COLO668 (cell line): ENCODE data around the gene ADNP.
A peak's percentile ranks its signal among the peaks of the same experiment; 100 is the strongest.

Experiments used
- DNase-seq: peaks from one replicate; lab custom pipeline; 2025; ENCODE audit not compliant: unreplicated experiment; lab: John Stamatoyannopoulos, UW

ADNP gene

DNA sequence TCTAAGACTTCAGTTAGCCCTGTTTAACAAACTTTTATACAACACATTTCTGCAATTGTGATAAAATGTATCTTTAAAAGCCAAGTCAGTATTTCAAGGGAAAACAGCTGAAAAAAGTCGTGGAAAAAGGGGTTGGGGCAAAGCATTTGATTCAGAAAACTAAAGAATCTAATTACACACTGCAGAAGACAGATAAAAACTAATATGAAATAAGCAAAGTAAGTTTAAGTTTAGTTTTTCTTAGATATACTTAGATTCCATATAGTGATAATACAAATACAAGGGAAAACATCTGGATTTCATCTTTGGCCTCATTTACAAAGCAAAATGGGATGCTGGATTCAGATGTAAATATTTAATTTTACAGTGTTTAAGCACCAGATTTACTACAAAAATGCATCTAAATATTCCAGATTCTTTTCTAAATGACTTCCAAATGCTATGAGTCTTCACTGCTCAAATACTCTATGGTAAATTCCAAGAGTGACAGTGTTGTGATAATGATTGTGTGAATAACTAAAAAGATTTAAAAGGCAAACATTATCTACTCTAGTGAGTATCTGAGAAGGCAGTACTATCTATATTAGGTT lies 1.5 kb upstream of the ADNP start:
- DNase-seq: no peak

DNA sequence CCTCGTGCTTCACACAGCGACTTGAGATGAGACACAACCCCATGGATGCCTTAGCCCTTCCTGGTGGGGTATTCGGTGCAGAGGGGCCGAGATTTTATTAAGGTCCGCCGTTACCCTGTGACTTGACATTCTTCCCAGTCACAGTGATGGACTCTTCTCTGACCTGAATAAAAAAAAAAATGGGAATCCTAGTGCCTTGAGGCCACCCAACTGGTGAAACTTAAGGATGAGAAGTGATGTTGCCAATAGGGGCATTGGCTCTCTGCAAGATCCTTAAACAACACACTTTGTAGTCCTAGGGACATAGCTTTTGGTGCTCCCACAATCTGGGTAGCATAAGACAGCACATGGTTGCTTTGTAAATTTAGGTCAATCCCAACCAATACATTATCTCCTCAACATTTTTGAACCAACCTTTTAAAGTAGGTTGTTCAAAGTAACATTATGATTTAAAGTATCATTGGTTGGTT lies 814 bp upstream of the ADNP start:
- DNase-seq: peak; percentile 10

DNA sequence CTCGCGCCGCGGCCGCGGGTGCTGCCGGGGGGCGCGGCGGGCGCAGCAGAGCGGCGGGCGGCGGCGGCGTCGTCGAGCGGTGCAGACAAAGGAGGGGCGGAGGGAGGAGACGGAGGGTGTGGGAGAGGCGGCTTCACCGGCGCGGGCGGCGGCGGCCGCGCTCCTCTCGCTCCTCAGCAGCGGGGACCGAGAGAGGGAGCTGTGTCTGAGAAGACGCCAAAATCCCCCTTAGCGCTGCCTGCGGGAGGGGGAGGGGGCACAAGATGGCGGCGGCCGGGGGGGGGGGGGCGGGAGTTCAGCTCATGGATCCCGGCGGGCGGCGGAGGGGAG lies 296 bp downstream of the ADNP start:
- no peak for DNase-seq

DNA sequence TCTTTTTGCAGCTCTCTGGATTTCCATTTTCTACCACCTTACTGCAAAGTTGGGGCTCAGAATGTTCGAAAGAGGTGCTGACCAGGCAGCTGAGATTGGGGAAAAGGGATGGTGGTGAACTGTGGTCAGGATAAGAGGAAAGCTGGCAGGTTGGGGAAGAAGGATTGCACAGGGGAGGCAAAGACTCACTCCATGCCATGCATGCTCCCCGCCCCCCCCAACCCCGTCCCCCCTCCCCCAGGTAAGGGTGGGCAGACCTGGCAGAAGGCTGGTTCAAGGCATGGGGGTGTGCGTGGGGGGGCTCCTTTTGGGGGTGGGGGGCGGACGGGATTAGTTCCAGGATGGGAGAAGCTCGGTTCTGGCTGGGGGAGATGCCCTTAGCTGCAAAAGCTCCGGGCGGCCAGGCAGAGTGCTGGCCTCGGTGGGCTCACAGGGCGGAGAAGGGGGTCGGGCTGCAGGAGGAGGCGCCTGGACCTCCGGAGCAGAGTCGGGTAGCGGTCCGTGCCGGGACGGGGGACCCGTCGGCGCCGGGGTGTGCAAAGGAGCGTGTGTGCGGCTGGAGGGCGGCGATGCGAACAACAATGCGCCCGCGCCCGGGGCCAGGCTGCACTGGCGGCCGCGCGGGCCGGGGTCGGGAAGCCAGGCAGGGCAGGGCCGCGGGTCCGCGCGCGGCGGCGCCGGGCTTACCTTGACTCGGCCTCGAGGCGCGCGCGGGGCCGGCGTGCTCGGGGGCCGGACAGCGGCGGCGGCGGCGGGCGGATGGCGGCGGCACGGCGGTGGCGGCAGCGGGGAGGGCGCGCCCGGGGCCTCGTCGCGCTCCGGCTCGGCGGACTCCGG lies 880 bp downstream of the ADNP start:
- peak; percentile 69 for DNase-seq

DNA sequence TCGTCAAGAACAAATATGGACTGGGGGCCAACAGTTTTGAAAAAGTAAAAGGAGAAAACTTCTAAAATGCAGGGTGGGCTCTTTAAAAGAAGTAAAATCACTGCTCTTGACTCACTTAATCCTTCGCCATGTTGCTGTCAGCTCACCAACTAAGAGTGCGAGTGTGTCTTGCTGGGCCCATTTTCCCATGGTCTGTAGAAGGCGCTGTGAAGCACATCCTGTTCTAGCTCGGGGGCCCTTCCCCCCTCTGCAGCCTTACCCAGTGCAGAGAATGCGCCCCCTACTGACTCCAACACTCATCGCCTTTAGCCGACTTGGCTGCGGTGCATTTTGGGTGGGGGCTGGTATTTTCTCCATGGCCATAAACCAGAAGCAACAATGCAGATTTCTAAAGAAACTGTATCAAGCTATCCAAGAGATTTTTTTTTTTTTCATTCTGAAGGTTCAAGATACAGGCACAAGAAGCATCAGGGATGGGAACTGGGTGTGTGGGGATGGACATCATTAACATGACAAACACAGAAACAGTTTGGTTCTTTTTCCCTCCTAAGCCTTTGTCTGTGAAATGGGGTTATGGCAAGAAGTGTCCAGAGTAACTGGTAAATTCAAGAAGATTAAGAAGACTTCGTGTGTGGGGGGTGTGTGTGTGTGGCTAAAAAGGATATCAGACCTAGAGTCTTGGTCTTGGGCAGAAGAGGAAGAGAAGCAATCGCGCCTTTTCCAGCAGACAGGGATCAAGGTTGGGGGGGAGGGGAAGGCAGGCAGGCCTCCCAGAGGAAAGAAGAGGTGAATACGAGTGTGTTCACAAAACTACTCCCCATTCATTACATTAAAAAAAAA lies 1.7 kb downstream of the ADNP start:
- DNase-seq: peak; percentile 89

DNA sequence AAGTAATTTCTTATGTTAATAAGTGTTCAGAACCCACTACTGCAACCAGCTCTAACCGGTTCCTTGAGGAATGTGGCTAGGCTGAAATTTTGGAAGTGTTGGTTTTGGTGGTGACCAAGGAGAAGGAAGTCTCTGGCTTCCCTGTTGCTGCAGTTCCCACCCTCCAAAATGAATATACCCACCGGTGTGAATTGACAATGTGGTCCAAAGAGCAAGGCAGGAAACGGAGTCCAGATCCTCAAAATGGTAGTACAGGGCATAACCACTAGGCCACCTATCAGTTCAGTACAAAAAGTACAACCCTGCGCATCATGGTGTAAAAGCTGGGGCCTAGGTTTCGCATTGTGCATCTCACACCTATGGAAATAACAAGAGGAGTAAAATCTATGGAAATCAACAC lies 2.8 kb downstream of the ADNP start:
- DNase-seq: no peak

DNA sequence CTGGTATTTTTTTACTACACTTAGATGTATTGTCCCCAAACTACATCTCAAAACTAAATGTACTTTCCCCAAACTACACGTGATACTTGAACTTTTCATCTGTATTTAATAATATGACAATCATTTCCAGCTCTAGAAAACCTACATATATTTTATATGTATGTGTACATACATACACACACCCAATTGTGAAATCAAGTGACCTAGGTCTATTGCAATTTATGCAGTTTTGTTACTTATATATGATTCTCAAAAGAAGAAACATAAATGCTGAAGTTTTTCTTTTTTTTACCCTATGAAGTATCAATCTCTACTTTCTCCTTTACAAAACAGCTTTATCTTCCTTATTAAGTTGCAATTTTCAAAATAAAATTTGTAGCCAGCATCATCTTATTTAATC lies 4.7 kb downstream of the ADNP start:
- no peak for DNase-seq

DNA sequence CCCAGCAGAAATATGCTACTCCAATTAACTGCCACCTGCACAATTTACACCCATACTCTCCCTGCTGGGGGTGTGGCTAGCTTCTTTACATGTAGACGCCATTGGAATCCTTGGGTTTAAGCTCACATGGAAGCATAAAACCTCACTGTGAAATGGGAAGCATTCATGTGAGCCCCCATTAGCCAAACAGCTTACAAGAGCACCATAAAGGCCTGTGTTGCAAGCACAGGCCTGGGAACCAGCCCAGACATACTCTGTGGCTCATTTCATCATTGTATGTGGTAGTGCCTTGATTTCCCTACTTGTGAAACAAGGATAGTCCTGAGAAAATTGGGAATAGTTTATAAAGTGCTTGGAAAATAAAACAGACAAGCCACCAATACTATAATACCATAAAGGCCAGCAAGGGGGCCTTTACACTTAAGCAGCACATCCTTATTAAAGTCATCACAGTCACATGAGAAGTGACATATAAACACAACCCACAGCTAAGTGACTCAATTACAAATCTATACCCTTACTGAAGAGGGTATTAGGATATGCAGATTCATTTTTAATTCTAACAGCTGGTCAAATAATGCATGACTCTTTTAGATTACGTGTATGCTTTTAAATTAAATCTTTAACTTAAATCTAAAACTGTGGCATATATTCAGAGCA lies 6.8 kb downstream of the ADNP start:
- no peak for DNase-seq

DNA sequence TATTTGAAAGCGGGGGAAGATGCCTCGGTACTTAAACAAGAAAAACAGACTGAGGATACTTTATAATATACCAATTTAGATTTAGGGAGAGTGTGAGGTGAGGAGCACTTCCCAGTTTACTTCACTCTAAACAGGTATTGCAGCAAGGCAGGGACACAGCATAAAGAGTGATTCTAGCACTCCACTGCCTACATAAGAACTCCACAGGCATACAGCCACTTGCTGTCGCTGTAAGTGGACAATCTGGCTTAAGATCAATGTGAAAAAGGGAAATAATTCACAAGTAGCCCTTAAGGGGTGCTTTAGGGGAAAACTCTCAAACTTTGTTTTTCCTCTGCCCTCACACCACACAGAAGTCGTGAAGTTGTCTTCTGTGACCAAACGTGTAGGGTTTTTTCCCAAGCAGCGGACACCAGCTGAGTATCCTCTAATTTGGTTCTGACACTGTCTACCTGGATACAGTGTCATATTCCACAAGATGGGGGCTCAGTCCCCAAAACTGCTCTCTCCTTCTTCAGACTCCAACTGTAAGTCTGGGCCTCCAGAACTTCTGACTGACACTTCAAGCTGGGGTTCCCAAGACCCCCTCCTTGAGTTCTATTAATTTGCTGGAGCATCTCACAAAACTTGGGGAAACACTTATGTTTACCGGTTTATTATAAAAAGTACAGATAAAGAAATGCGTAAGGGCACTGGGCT lies 9.3 kb downstream of the ADNP start:
- no peak for DNase-seq

DNA sequence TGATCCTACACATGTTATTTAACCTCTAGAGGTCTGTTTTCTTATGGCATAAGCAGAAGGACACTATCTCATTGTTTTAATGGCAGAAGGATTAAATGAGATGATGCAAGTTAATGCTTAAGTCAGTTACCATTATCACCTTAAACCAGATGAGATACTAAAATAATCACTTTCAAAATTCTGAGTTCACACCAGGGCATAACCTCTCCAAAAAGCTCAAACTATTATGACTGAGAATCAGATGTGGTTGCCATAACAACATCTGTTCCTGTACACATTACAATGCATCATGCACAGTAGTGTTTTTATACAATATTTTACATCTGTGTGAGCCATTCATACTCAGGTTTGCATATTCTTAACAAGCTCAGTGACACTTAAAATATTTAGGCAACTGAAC lies 10.2 kb downstream of the ADNP start:
- DNase-seq: no peak

DNA sequence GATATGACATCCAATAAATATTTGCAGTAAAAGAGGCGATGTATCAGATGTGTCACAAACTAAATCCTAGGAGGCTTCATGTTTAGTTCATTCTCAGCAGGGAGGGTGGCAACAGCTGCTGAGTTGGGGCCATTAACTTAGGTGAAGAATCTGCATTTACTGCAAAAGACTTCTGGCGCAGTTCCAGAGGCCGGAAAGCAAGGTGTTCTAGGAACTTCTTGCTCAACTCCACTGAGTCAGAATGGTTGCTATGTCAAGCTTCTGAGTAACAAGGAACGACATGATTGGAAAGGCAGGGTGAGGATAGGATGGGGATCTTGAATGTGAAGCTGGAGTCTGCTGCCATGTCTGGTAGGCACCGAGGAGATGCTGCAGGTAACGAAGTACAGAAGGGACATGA lies 11.7 kb downstream of the ADNP start:
- no peak for DNase-seq

DNA sequence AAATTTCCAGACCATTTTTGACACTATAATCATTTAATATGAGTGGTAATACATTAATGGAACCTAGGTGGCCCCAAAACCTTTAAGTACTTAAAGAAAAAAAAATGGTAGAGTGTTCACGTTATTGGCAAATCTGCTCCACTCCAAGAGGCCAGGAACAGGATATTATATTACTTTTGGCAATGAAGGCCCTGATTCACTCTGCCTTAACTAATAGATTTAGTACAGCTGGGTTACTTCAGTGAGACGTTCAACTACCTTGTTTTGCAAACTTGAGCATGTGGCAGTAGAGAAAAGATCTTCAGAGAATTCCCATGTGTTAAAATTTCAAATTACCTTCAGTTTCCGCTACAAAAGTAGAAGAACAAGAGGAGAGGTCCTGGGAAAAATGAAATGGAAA lies 12.8 kb downstream of the ADNP start:
- no peak for DNase-seq

DNA sequence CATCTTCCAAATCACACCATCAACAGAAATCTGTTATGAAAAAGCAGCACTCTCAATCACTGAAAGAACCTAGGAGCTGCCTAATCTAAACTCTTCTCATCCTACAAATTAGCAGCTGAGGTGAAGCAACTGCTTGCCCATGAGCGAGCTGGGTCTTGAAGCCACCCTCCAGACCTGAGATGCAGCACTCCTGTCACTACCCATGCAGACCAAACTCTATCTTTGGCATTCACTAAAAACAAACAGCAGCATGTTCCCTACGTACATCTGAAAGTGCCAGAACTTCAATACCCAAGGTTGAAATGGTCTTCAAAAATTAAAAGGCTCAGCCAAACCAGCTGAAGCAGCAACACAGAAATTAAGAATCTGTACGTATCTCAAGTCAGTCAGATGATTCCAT lies 14.3 kb downstream of the ADNP start:
- DNase-seq: no peak

DNA sequence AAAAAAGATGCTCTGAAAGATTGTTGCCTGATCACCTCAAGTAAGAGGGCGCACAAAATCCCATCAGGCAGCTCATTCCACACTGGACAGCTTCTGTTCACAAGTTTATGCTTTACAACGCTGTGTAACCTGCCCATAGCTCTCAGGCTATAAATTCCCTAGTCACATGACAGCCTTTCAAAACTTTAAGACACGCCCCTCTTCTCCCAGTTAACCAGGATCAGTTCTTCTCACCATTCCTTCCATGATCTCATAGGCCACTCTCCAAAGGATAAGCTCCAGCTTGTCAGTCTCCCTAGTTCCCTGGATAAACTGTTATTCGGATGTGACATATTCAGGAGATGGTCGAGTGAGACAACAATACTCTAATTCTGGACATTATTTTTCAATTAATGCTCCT lies 15.0 kb downstream of the ADNP start:
- no peak for DNase-seq

DNA sequence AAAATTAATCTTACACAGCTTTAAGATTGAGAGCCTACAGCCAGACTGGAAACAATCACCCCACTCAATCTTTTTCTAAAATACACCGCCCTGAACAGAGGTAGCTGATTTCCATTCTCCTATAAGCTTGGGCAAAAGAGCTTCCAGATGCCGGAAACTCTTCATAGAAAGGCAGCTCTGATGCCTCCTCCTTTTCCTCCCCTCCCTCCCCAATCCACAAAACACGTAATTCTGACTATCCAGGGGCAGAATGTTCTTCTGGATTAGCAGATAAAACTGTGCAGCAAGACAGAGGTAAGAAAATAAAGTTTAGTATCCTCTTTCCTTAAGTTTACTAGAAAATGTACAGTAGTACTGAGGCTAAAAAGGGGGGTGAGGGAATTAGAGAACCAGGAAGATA lies 15.8 kb downstream of the ADNP start:
- no peak for DNase-seq

DNA sequence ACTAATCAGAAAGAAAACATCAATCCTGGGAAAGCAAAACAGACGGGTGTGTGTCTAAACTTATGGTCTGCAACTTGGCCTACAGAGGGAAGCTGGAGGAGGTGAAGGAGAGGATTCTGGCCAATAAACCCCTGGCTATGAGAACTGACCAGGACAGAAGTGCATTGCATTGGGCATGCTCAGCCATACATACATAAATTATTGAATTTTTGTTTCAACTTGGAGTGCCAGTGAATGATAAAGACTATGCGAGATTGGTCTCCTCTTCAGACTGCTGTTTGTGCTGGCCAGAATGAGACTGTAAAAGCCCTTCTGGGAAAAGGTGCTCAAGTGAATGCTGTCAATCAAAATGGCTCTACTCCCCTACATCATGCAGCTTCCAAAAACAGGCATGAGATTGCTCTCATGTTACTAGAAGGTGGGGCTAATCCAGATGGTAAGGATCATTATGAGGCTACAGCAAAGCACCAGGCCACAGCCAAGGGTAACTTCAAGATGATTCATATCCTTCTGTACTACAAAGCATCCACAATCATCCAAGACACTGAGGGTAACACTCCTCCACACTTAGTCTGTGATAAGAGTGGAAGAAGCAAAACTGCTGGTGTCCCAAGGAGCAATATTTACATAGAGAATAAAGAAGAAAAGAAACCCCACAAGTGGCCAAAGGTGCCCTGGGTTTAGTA lies 17.4 kb downstream of the ADNP start:
- DNase-seq: no peak

DNA sequence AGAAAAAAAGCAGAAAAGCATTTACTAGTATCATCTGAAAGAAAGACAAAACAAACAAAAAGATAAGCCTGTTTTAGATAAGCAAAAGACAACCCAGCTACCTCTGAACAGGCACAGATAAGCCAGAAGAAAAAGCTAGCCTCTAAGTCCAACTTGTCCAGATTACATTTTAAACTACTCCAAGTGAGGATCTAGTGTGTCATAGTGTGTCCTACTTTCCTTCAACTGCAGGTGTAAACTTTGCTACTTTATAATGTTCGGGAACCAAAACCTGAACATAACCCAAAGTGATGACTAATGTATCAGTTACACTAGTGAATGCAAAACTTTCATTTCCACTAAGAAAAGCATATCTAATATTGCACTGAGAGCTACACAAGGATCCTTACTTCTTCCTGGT lies 19.5 kb downstream of the ADNP start:
- no peak for DNase-seq

DNA sequence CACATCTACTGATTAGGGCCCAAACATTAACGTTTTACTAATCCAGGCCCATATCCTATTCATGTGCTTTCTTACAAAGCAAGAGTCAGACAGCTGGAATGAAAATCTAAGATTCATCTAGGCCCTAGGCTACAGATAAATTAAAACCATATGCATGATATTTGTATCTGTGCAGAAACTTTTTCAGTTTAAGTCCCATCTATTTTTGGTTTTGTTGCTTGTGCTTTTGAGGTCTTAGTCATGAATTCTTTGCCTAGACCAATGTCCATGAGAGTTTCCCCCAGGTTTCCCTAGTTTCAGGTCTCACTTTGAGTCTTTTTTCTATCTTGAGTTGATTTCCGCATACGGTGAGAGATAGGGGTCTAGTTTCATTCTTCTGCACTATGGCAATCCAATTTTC lies 20.2 kb downstream of the ADNP start:
- no peak for DNase-seq

DNA sequence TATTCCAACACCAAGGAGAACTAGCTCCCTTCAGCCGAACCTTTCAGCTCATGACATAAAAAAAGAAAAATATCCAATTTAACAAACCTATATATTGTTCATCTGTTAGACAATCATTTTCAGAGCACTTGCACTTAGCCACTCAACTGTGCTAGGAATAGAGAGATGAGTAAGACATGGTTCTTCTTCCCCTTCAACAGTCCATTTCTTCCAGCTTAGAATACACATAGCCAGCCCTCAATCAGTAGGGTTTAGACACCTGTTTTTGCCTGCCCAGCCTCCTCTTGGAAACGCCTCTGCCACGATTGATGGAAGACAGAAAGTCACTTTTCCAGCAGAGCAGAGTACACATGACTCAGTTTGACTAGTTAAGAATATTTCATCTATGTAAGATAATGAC lies 21.8 kb downstream of the ADNP start:
- DNase-seq: no peak

DNA sequence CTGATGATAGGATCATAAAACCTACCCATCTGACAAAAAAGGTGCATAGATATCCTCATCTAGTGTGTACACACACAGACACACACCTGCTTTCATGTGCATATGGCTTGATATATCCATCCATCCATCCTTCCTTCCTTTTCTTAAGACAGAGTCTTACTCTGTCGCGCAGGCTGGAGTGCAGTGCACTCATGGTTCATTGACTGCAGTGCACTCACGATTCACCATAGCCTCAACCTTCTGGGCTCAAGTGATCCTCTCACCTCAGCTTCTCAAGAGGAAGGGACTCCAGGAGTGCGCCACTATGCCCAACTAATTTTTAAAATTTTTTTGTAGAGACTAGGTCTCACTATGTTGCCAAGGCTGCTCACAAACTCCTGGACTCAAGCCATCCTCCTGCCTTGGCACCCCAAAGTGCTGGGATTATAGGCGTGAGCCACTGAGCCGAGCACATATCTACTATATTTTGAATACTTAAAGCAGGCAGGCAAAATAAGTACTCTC lies 27.1 kb downstream of the ADNP start:
- DNase-seq: no peak
